Esophagus squamous epithelium (tissue), 5 donors: ENCODE data around the gene NR2F2. TPM values are rescaled to one million over a fixed set of nuclear protein-coding genes. Genes with fewer than 3 reads are reported as not detected.

Experiments
- DNase-seq: peaks from one replicate; lab custom pipeline; 2025; lab: John Stamatoyannopoulos, UW
- H3K27ac ChIP-seq, 4 donors: fragments of 200-600 bp; sonication (generic); one replicate each; pipeline ENCODE4 v1.5.1; 2016 to 2019; ENCODE audit warnings: mild to moderate bottlenecking in 1 of 4
- H3K27me3 ChIP-seq, 4 donors: fragments of 200-600 bp; sonication (generic); 1 replicate in 3 of 4; 2 replicates in 1 of 4; pipeline versions ENCODE4 v1.5.1 to v1.6.0; 2017 to 2021; ENCODE audit warnings: antibody characterized with exemption in 1 of 4
- H3K36me3 ChIP-seq, 3 donors: fragments of 200-600 bp; sonication (generic); one replicate each; pipeline ENCODE4 v1.5.1; 2016 to 2019
- H3K4me1 ChIP-seq, 3 donors: fragments of 200-600 bp; sonication (generic); one replicate each; pipeline ENCODE4 v1.5.1; 2017 to 2019
- H3K4me3 ChIP-seq, 4 donors: fragments of 200-600 bp; sonication (generic); 1 replicate in 3 of 4; 2 replicates in 1 of 4; pipeline ENCODE4 v1.5.1; 2016 to 2019; ENCODE audit warnings: mild to moderate bottlenecking in 2 of 4, moderate library complexity in 1 of 4
- H3K9me3 ChIP-seq, 3 donors: fragments of 200-600 bp; sonication (generic); one replicate each; pipeline ENCODE4 v1.5.1; 2016 to 2019
- CTCF ChIP-seq, 6 experiments: fragments of 450-650 bp in 4 of 6; fragments of 200-600 bp in 2 of 6; sonication (generic) in 2 of 6; IDR thresholded peaks; one replicate each; pipeline ENCODE4 v1.5.1; 2016 to 2019; ENCODE audit warnings: antibody characterized with exemption in 6 of 6, mild to moderate bottlenecking in 4 of 6, moderate library complexity in 4 of 6
- POLR2A ChIP-seq, 4 donors: fragments of 450-650 bp; IDR thresholded peaks; one replicate each; pipeline ENCODE4 v1.6.1; 2017; ENCODE audit warnings: antibody characterized with exemption in 4 of 4, mild to moderate bottlenecking in 4 of 4, moderate library complexity in 3 of 4
- WGBS, 2 donors: methylation state at CpG; one replicate each; pipeline ENCODE4 v1.1.5; 2018; 5-methylcytosine and 5-hydroxymethylcytosine counted together
- intact Hi-C: fragments of 100-400 bp; cut with DNase I; formaldehyde crosslinking; loops from one replicate; pipeline ENCODE4 v1.15.0; 2022
- total RNA-seq, 4 donors: library from RNA; depleted of rRNA; stranded (reverse); fragments of >200 nt; gene quantifications; one replicate each; pipeline ENCODE4 v1.1.0, GENCODE V29; 2016
- donor health status: DM: yes; HTN: yes; CAD: no.

The NR2F2 gene
- total RNA-seq: 10 to 100 TPM in 1 of 4 donors, 1 to 10 TPM in 3; 3.7 to 15.6 (median 6.4) TPM

- intact Hi-C loops: no loop called here
- TF ChIP-seq POLR2A (IDR thresholded peaks at IDR 0.05) (peak in 3 of 4 donors; percentile 26 to 87 (median 84)), CTCF (IDR thresholded peaks at IDR 0.05) (no peak)
These were observed at the start of gene NR2F2 for GRCh38 chr15:96330450-96331143. TSS of gene NR2F2 (plus strand) at chr15:96330700. CDS start at chr15:96332106, 1,406 bp downstream.

GRCh38 chr15:96285305-96285704, 45.2 kb upstream of the NR2F2 start:
- DNase-seq: no peak
- 65 to 80% methylated on average over 7 of the region's 11 CpGs for WGBS, 2 donors
- H3K36me3 ChIP-seq: peaks cover 0 to 12% (median 0%) of the 10 kb centered on the region in 3 donors
- H3K9me3 ChIP-seq: no peaks in the 10 kb centered on the region
- TF ChIP-seq POLR2A (IDR thresholded peaks at IDR 0.05) (no peak), CTCF (IDR thresholded peaks at IDR 0.05) (no peak)
- intact Hi-C loops: no loop called here
- H3K27me3 ChIP-seq: no peaks in the 10 kb centered on the region
- no peaks in the 10 kb centered on the region for H3K4me1 ChIP-seq
- no peak overlapping the region for H3K4me3 ChIP-seq
- H3K27ac ChIP-seq: no peak overlapping the region

More at GRCh38 chr15:96330450-96331143, at the start of gene NR2F2:
- Histone ChIP-seq H3K4me3 (peak within 1 kb of the TSS; percentile 45 to 92 (median 72)), H3K27ac (peak within 1 kb of the TSS; percentile 85 to 96 (median 94)), H3K9me3 (no peaks in the 10 kb centered on the region), H3K27me3 (peaks cover 0 to 72% (median 3%) of the 10 kb centered on the region in 4 donors), H3K36me3 (peaks cover 0 to 18% (median 0%) of the 10 kb centered on the region in 3 donors), H3K4me1 (peaks cover 0 to 71% (median 6%) of the 10 kb centered on the region in 3 donors)
- peak; percentile 47 for DNase-seq
- WGBS, 2 donors: 1 to 3% methylated on average over 15 to 23 of the region's 78 CpGs

GRCh38 chr15:96285729-96286254, 44.7 kb upstream of the NR2F2 start:
- Histone ChIP-seq H3K9me3 (no peaks in the 10 kb centered on the region), H3K27ac (no peak overlapping the region), H3K36me3 (peaks cover 0 to 12% (median 0%) of the 10 kb centered on the region in 3 donors), H3K4me1 (no peaks in the 10 kb centered on the region), H3K4me3 (no peak overlapping the region), H3K27me3 (no peaks in the 10 kb centered on the region)
- WGBS, 2 donors: 71 to 75% methylated on average over 11 of the region's 18 CpGs
- TF ChIP-seq CTCF (IDR thresholded peaks at IDR 0.05) (no peak), POLR2A (IDR thresholded peaks at IDR 0.05) (no peak)
- no peak for DNase-seq
- intact Hi-C loops: no loop called here

GRCh38 chr15:96290679-96291078, 39.8 kb upstream of the NR2F2 start:
- WGBS, 2 donors: 64 to 75% methylated on average over 5 of the region's 5 CpGs
- Histone ChIP-seq H3K27me3 (no peaks in the 10 kb centered on the region), H3K27ac (no peak overlapping the region), H3K4me1 (no peaks in the 10 kb centered on the region), H3K4me3 (no peak overlapping the region), H3K36me3 (peaks cover 0 to 4% (median 0%) of the 10 kb centered on the region in 3 donors), H3K9me3 (no peaks in the 10 kb centered on the region)
- intact Hi-C loops: no loop called here
- DNase-seq: no peak
- TF ChIP-seq POLR2A (IDR thresholded peaks at IDR 0.05): no peak
- no peak for TF ChIP-seq CTCF (IDR thresholded peaks at IDR 0.05)

- no peak for DNase-seq
- no peaks in the 10 kb centered on the region for H3K4me1 ChIP-seq
- intact Hi-C loops: no loop called here
- H3K4me3 ChIP-seq: no peak overlapping the region
- 67 to 78% methylated on average over 2 of the region's 2 CpGs for WGBS, 2 donors
- TF ChIP-seq POLR2A (IDR thresholded peaks at IDR 0.05) (no peak), CTCF (IDR thresholded peaks at IDR 0.05) (no peak)
- H3K9me3 ChIP-seq: peaks cover 0 to 1% (median 0%) of the 10 kb centered on the region in 3 donors
- no peak overlapping the region for H3K27ac ChIP-seq
- no peaks in the 10 kb centered on the region for H3K36me3 ChIP-seq
- H3K27me3 ChIP-seq: no peaks in the 10 kb centered on the region
These were observed 37.9 kb upstream of the NR2F2 start for GRCh38 chr15:96292635-96293034.
